Colonic mucosa (tissue), 4 donors: ENCODE data around the gene HIVEP2. TPM values are rescaled to one million over a fixed set of nuclear protein-coding genes. Genes with fewer than 3 reads are reported as not detected.

ENCODE experiments used
- DNase-seq: peaks from one replicate; pipeline ENCODE4 v3.0.0-alpha.2; 2020
- H3K27ac ChIP-seq: fragments of 200-600 bp; one replicate; pipeline ENCODE4 v1.8.0; 2021
- H3K27me3 ChIP-seq: fragments of 200-600 bp; one replicate; pipeline ENCODE4 v1.8.0; 2021
- H3K36me3 ChIP-seq: fragments of 200-600 bp; one replicate; pipeline ENCODE4 v1.8.0; 2021
- H3K4me1 ChIP-seq: fragments of 200-600 bp; one replicate; pipeline ENCODE4 v1.8.0; 2021; ENCODE audit warnings: mild to moderate bottlenecking
- H3K4me3 ChIP-seq: fragments of 200-600 bp; one replicate; pipeline ENCODE4 v1.8.0; 2021
- H3K9ac ChIP-seq, 2 donors: one replicate each; pipeline ENCODE4 v1.7.0; 2013; ENCODE audit warnings: control low read depth in 2 of 2, low read depth in 2 of 2, low read length in 2 of 2
- H3K9me3 ChIP-seq: fragments of 200-600 bp; one replicate; pipeline ENCODE4 v1.8.0; 2021
- intact Hi-C: fragments of 100-400 bp; cut with DNase I; formaldehyde crosslinking; loops from one replicate; pipeline ENCODE4 v1.14.1; 2022
- total RNA-seq, 2 donors: library from RNA; stranded (reverse); fragmentation: NEBNext Ultra II Directional in 1 of 2; extraction: Animal tissue kit (Norgen Biotek cat#: 25700) in 1 of 2; gene quantifications; one replicate each; pipeline ENCODE4 v1.2.1, GENCODE V29; 2021
- TF ChIP-seq, protein P1 (sequence below): fragments of 200-600 bp; IDR thresholded peaks from one replicate; pipeline ENCODE4 v1.8.0; 2022; ENCODE audit warnings: antibody characterized with exemption, mild to moderate bottlenecking
- donor health status: healthy.
- donor health status: DM: no; HTN: no; CAD: no.
- donor health status: DM: no; HTN: no; CAD: no.

HIVEP2 gene
- total RNA-seq, 2 donors from 2014 or later, result 5.3 to 15.2 TPM

- intact Hi-C loops, result no loop called here
- no peak overlapping the region for H3K27ac ChIP-seq
- no peaks in the 10 kb centered on the region for H3K4me1 ChIP-seq
- H3K4me3 ChIP-seq, result no peak overlapping the region
- no peak overlapping the region for H3K9ac ChIP-seq
- no peaks in the 10 kb centered on the region for H3K9me3 ChIP-seq
- no peaks in the 10 kb centered on the region for H3K36me3 ChIP-seq
- no peak for DNase-seq
- H3K27me3 ChIP-seq, result no peaks in the 10 kb centered on the region
- TF ChIP-seq, protein P1, sequence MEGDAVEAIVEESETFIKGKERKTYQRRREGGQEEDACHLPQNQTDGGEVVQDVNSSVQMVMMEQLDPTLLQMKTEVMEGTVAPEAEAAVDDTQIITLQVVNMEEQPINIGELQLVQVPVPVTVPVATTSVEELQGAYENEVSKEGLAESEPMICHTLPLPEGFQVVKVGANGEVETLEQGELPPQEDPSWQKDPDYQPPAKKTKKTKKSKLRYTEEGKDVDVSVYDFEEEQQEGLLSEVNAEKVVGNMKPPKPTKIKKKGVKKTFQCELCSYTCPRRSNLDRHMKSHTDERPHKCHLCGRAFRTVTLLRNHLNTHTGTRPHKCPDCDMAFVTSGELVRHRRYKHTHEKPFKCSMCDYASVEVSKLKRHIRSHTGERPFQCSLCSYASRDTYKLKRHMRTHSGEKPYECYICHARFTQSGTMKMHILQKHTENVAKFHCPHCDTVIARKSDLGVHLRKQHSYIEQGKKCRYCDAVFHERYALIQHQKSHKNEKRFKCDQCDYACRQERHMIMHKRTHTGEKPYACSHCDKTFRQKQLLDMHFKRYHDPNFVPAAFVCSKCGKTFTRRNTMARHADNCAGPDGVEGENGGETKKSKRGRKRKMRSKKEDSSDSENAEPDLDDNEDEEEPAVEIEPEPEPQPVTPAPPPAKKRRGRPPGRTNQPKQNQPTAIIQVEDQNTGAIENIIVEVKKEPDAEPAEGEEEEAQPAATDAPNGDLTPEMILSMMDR, result no peak
Measured at GRCh38 chr6:142918339-142919042, 26.5 kb downstream of the HIVEP2 start.

GRCh38 chr6:142916881-142917280 lies 28.1 kb downstream of the HIVEP2 start:
- no peak overlapping the region for H3K4me3 ChIP-seq
- H3K9me3 ChIP-seq, result no peaks in the 10 kb centered on the region
- H3K4me1 ChIP-seq, result no peaks in the 10 kb centered on the region
- no peak for DNase-seq
- no peaks in the 10 kb centered on the region for H3K27me3 ChIP-seq
- no peak overlapping the region for H3K9ac ChIP-seq
- intact Hi-C loops, result no loop called here
- H3K27ac ChIP-seq, result no peak overlapping the region
- H3K36me3 ChIP-seq, result no peaks in the 10 kb centered on the region
- TF ChIP-seq, protein P1, result no peak

DNA sequence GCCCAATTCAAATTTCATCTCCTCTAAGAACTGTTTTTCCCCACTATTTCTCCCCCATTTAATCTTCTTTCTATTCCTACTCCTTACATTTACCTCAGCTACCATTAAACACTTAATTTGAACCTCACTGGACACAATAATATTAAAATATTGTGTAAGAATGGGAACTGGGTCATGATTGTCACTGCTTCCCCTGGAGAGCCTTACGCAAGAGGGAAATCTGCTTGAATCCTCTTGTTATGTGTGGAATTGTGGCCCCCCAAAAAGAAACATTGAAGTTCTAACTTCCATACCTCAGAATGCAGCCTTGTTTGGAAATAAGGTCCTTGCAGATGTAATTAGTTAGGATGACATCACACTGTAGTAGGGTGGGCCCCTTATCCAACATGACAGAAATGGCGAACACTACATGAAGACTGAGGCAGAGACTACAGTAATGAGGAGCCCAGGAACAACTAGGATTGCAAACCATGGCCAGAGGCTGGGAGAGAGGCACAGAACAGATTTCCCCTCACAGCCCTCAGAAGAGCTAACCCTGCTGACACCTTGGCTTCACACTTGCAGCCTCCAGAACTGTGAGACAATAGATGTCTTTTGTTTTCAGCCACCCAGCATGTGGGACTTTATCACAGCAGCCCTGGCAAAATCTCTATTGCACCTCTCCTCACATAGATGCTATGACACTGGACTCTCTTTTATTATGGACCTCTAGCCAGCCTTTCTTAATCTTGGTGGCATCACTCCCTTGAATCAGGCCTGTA lies 29.9 kb downstream of the HIVEP2 start:
- H3K27ac ChIP-seq, result no peak overlapping the region
- intact Hi-C loops, result no loop called here
- H3K27me3 ChIP-seq, result no peaks in the 10 kb centered on the region
- H3K4me1 ChIP-seq, result no peaks in the 10 kb centered on the region
- no peaks in the 10 kb centered on the region for H3K36me3 ChIP-seq
- DNase-seq, result no peak
- H3K4me3 ChIP-seq, result no peak overlapping the region
- H3K9me3 ChIP-seq, result no peaks in the 10 kb centered on the region
- no peak overlapping the region for H3K9ac ChIP-seq
- TF ChIP-seq, protein P1, result no peak

DNA sequence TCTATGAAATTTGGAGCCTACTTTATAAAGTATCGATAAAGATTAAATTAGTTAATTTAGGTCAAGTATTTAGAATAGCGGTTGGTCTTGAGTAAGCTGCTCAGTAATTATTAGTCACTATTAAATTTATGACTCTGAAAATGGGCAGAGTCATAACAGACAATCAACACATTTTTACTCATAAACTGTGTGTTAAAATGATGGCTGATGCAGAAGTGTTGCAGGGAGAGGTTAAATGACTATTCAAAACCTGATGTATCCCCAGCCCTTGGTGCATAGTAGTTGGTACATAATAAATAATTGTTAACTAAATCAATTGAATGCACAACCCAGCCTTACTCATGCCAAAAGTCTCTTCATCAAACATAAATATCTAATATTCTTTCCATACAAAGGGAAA lies 30.6 kb downstream of the HIVEP2 start:
- Histone ChIP-seq H3K9ac (no peak overlapping the region), H3K9me3 (no peaks in the 10 kb centered on the region), H3K4me1 (no peaks in the 10 kb centered on the region), H3K27ac (no peak overlapping the region), H3K36me3 (no peaks in the 10 kb centered on the region), H3K27me3 (no peaks in the 10 kb centered on the region), H3K4me3 (no peak overlapping the region)
- TF ChIP-seq, protein P1, result no peak
- DNase-seq, result no peak
- intact Hi-C loops, result no loop called here

- TF ChIP-seq, protein P1, result no peak
- Histone ChIP-seq H3K4me1 (no peaks in the 10 kb centered on the region), H3K36me3 (no peaks in the 10 kb centered on the region), H3K9me3 (no peaks in the 10 kb centered on the region), H3K4me3 (no peak overlapping the region), H3K27ac (no peak overlapping the region), H3K9ac (no peak overlapping the region), H3K27me3 (no peaks in the 10 kb centered on the region)
- intact Hi-C loops, result no loop called here
- DNase-seq, result no peak
Measured at GRCh38 chr6:142913511-142914047, 31.4 kb downstream of the HIVEP2 start.
